Measurements from ENCODE around the gene BSN.

DNA sequence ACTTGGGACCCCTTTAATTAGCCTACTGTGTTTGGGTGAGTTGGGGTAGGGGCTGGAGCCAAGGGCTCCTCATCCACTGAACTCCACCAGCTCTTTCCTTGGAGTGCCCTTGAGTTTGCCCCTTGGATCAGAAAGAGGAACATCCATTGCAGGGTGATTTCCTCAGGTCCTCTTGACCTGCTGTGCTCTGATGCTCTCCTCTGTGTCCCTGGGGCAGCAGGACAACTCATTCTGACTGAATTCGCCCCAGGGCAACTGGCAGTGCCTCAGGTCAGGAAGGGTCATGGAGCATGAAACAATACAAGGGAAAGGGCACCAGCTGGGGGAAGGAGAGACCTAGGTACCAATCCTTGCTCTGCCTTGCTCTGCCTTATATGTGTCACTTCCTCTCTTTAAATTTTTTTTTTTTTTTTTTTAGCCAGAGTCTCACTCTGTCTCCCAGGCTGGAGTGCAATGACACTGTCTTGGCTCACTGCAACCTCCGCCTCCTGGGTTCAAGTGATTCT lies 47.8 kb downstream of the BSN start:
- TF ChIP-seq, protein P1, sequence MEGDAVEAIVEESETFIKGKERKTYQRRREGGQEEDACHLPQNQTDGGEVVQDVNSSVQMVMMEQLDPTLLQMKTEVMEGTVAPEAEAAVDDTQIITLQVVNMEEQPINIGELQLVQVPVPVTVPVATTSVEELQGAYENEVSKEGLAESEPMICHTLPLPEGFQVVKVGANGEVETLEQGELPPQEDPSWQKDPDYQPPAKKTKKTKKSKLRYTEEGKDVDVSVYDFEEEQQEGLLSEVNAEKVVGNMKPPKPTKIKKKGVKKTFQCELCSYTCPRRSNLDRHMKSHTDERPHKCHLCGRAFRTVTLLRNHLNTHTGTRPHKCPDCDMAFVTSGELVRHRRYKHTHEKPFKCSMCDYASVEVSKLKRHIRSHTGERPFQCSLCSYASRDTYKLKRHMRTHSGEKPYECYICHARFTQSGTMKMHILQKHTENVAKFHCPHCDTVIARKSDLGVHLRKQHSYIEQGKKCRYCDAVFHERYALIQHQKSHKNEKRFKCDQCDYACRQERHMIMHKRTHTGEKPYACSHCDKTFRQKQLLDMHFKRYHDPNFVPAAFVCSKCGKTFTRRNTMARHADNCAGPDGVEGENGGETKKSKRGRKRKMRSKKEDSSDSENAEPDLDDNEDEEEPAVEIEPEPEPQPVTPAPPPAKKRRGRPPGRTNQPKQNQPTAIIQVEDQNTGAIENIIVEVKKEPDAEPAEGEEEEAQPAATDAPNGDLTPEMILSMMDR (optimal IDR thresholded peaks at IDR 0.05 in 1 of 3, IDR thresholded peaks at IDR 0.05 in 1 of 3, conservative IDR thresholded peaks at IDR 0.05 in 1 of 3; ENCODE audit: extremely low read depth in 1 of 3, insufficient read depth in 2 of 3, low read length in 3 of 3), result no peak
- no peak for TF ChIP-seq EZH2 (IDR thresholded peaks at IDR 0.05; ENCODE audit: low read length)
